Cerebellar nuclear complex (tissue), 1 donor: Measurements from ENCODE around the gene C14orf39.

ENCODE experiments used
- DNase-seq, 2 experiments: peaks; one replicate each; lab custom pipeline; 2025; lab: John Stamatoyannopoulos, UW

C14orf39 gene

GRCh38 chr14:60485598-60486251 lies at the start of gene C14orf39:
Gene C14orf39, minus strand, starts transcription at chr14:60486063. Its CDS starts 985 bp downstream, at chr14:60485078.
- no peak for DNase-seq

DNA sequence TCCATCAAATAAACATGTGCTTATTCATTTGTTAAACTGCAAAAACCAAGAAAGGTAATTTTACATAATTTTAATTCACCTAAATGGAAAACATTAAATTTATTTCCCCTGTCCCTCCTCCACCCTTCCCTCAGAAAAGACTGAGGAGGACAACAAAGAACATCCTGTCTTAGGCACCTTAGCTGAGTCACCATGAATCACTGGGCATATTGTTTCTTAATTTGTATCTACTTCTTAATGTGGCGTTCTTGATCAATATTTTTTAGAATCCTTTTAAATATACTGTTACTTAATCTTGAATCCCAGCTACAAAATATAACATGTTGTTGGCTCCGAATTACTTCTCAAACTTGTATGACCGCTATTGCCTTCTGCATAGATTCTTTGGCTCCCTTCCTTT lies 46.6 kb upstream of the C14orf39 start:
- no peak for DNase-seq

DNA sequence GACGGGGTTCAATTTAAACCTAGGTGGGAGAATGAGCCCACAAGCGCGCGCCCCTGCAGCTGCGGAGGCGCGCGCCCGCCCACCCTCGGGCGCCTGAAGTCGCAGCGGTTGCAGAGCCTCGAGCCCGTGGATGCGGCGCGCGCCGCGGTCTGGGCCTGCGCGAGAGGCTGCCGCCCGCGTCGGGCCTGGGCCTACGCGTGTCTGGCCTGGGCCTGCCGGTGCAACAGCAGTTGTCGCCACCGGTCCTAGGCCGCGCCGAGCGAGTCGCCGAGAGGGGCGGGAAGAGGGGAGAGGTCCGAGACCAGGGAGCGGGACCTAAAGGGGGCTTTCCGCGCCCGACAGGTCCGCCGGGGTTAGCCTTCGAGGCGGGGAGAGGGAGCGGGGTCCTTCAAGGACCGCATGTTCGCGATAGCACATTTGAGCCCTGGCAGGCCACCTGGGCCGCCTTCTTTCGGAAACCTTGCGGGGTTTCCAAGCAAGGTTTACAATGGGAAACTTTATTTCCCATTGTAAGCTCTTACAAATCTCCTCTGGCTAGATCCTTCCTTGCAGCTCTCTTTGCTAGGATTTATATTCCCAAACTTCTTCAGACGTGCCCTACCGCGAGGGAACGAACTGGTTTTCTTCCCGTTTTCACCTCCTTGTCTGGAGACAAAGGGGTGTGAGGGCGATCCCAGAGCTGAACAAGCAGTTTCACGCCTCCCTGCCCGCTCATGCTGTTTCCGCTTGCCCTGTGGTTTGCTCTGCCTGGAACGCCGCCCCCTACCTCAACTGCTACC lies 29.8 kb upstream of the C14orf39 start:
- no peak for DNase-seq

- no peak for DNase-seq
These were observed 29.1 kb upstream of the C14orf39 start for GRCh38 chr14:60514741-60515491.

- no peak for DNase-seq
These were observed 28.5 kb upstream of the C14orf39 start for GRCh38 chr14:60514378-60514740.

DNA sequence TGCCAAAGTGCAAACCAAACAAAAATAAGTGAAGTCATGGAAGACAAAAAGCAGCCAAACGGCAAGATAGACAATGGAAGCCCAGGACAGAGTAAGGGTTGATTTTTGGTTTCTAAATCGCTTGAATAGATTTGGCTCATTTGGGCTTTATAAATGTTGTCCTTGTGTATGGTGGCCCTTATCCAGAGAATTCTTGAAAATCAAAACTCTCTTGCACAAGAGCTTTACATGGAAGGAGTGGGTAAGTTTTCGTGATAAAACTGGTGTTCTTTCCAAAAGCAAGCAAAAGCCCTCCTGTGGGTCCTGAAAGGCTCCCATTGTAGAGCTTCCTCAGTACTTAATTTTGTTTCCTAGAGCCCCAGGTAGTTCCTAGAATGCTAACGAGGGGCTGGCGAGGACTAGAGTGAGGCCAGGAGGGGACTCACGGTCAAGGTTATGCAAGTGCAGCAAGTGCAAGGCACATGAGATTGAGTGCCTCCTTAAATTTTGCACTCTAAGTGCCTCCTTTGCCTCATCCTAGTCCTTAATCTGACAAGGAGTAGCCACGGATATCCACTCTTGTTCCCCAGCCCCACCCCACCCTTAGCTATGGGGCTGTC lies 27.2 kb upstream of the C14orf39 start:
- DNase-seq = no peak

DNA sequence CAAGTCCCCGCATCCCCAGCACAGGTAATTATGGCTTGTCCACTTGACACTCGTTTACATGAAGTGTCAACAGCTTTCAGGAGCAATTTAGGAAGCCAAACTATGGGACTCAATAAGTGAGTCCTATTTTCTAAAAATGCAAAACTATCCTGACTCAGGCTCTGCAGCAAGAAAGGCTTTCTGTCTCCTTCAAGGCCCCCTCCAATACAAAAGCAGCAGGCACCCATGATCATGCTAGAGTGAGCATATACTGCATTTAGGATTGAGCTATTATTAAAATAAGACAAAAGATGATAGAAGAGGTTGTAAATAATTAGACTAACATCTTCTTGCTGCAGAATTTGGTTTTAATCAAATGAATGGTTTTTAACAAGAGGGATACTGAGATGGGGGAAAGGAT lies 26.3 kb upstream of the C14orf39 start:
- no peak for DNase-seq

DNA sequence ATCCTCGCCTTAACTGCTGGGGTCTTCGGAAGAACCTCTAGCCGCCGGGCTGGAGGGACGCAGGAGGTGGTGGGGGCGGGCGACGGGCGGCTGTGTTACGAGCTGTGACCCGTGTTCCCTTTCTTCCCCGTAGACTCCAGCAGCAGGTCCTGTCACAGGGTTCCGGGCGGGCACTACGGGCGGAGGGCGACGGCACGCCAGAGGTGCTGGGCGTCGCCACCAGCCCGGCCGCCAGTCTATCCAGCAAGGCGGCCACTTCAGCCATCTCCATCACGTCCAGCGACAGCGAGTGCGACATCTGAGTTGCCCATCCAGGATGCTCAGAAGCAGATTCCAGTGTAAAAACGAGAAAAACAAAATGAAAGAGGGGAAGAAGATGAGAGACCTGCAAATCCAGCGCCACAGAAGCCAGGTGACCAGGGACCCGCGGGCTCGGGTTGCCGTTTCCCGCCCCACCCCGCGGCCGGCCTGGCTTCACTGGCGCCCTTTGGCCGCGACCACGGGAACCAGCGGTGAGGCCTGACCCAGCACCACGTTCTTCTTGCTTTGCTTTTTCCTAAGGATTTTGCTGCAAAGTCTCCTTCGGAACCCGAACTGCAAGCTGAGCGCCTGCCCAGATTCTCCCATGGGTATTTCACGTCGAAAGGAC lies 25.2 kb upstream of the C14orf39 start:
- DNase-seq = no peak

DNA sequence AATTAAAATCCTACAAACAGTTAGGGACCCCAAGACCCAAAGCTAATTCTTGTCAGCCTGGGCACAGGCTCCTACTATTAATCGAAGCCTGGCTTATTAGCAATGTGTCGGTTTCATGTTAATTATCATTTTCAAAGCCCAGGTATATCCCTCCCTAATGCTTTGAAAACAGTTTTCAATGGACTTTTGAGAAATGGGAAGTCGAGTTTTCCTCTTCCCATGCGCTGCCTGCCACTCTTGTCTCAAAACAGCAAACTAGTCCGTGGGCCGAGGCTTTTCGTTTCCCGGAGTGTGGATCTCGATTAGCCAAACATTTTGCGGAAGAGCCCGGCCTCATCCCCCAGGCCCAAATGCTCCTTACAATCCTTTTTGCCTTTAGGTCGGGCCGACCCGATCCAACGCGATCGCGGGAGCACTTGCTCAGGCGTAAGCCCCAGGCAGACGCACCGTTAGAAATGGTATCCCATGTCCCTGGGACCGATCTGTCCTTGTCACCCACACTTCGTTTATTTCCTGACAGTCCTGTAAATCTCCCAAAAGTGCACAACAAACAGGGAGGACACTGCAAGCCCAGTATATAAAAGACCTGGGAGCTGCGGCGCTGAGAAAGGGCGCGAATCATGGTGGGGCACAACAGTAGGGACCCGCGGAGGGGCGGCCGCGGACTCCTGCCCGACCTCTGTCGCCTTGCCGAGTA lies 24.5 kb upstream of the C14orf39 start:
- DNase-seq = no peak

DNA sequence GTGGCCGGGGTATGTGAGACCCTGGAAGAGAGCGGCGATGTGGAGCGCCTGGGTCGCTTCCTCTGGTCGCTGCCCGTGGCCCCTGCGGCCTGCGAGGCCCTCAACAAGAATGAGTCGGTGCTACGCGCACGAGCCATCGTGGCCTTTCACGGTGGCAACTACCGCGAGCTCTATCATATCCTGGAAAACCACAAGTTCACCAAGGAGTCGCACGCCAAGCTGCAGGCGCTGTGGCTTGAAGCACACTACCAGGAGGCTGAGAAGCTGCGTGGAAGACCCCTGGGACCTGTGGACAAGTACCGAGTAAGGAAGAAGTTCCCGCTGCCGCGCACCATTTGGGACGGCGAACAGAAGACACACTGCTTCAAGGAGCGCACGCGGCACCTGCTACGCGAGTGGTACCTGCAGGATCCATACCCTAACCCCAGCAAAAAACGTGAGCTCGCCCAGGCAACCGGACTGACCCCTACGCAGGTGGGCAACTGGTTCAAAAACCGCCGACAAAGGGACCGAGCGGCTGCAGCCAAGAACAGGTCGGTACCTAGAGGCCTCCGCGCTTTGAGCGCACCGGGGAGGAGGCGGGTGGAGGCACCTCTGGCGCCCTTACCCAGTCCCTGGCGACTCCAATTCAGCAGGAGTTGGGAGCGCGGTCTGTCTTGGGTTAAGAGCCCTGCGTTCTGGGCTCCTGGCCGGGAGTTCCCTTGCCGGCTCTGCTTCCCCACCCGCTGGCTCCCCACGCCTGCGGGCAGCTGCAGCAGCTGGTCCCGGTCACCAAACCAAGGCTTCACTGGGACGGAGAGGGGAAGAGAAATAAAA lies 23.8 kb upstream of the C14orf39 start:
- no peak for DNase-seq

- DNase-seq = no peak
These were observed 23.0 kb upstream of the C14orf39 start, which contains the start of gene SIX6 for GRCh38 chr14:60508707-60509437. Gene SIX6, plus strand, starts transcription at chr14:60509146. Its CDS starts 253 bp downstream, at chr14:60509399.

DNA sequence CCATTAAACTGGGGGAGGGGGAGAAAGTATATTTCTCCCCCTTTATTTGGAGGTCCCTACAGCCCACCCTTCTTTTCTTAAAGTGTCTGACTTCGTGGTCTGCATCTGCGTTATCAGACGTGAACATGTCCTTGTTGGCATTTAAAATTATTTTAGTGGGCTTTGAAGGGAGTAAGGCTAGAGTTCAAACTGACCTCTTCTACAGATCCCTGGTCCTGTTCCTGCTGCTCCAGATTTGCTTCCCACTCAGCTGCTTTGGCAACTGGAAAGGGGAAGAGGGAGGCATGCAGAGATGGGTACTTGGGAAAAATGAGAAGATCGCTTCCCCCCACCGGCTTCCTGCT lies 22.5 kb upstream of the C14orf39 start:
- no peak for DNase-seq

- DNase-seq = no peak
These were observed 21.3 kb upstream of the C14orf39 start for GRCh38 chr14:60506985-60507829.

GRCh38 chr14:60506462-60506984 lies 20.7 kb upstream of the C14orf39 start:
- no peak for DNase-seq

GRCh38 chr14:60506010-60506409 lies 20.1 kb upstream of the C14orf39 start:
- no peak for DNase-seq

GRCh38 chr14:60505448-60505847 lies 19.6 kb upstream of the C14orf39 start:
- DNase-seq = no peak

DNA sequence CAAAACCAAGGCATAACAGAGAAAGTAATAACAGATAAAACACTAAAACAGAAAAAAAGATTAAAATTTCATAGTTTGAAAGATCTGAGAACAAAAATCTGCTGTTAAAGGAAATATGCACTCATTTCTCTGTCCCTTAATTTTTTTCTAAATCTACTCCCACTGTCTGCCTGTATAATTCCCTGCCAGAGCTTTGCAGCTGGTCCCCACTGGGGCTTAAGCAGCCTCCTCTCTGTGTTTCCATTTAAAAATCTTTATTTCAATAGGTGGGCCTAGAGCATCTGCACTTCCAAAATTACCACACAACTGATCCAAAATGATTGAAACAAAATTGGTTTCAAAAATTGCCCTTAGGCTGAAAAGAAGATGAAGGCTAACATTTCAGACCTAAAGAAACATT lies 16.7 kb upstream of the C14orf39 start:
- DNase-seq = no peak

DNA sequence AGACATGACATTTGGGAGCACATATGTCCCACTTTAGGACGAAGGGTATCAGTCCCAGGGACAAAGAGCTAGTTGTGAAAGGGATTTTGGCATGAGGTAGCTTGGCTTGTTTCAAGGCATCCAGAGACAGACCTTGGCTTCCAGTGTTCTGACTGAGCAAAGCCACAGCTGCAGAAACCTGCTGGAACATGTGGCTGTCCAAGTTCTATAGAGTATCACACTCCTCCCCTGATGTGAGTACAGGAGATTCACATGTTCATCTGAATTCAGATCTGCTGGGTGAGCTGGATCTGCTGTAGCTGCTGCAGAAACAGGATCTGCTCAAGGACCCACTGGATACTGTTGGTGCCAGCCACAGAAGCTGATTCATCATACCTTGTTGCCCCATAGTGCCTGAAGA lies 10.1 kb upstream of the C14orf39 start:
- DNase-seq = no peak

DNA sequence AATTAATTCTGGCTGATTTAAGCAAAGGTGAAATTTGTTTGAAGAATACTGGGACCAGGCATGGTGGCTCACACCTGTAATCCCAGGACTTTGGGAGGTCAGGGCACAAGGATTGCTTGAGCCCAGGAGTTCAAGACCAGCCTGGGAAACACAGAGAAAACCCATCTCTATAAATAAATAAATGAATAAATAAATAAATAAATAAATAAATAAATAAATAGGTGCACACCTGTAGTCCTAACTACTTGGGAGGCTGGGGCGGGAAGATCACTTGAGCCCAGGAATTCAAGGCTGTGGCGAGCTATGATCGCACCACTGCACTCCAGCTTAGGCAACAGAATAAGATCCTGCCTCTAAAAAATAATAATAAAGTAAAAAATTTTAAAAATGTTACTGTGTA lies 4.4 kb upstream of the C14orf39 start:
- DNase-seq = no peak
